Cardiac septum (tissue), 1 donor: ENCODE results near the gene ZNF407. TPM values are rescaled to one million over a fixed set of nuclear protein-coding genes. Genes with fewer than 3 reads are reported as not detected.
"Not testable (repeated sequence)": the region's sequence is repeated elsewhere in the genome, so short reads cannot be mapped to it uniquely, and the experiment has no call there.

Source experiments
- DNase-seq: peaks from one replicate; pipeline ENCODE4 v3.0.0-alpha.2; 2020; ENCODE audit warnings: low spot score
- intact Hi-C: fragments of 100-400 bp; cut with DNase I; formaldehyde crosslinking; loops from one replicate; pipeline ENCODE4 v1.14.0; 2022
- total RNA-seq: library from RNA; stranded (reverse); fragmentation: NEBNext Ultra II Directional; extraction: Animal tissue kit (Norgen Biotek cat#: 25700); gene quantifications from one replicate; pipeline ENCODE4 v1.2.1, GENCODE V29; 2021
- donor health status: DM: no; HTN: no; CAD: no.

Gene ZNF407
- total RNA-seq, 1 donor from 2014 or later = 14.1 TPM

DNA sequence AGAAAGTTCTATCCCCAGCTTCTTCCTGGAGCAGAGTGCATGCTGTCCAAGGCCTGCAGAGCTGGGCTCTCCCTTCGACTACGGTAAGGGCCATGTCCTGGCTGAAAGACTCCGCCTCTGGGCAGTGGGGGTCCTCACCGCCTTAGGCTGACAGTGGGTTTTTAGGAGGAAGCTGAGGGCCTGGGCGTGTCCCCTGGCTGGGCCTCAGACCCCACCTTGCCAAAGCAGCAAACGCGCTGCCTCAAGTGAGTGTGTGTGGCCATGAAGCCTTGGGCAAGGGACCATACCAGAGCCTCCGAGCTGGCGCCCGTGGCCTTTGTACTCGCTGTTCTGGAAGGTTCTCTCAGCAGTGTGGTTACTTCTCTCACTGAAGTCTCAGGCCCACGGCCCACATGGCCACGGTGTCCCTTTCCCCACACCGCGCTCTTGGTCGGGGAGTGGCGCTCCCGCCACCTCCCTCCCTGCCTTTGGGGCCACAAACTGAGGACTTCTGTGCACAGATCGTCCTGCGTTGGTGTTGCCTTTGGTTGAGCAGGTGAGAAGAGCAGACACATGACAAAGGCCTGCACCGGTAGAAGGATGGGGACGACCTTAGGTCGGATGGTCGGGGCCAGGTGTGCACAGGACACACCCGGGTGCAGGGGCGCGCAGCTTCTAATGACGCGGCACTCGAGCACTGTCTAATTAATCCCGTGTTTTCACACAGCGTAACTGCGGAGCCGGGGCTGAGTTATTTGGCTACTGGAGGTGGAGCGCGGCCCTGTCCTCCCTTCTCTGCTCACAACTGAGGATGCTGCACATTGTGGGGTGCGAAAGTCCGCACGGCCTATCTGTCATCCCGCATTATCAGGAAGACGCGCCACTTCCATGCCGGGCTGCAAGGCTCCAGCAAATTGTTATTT, 489.7 kb downstream of the ZNF407 start:
- intact Hi-C loops = no loop called here
- DNase-seq = peak; percentile 59

DNA sequence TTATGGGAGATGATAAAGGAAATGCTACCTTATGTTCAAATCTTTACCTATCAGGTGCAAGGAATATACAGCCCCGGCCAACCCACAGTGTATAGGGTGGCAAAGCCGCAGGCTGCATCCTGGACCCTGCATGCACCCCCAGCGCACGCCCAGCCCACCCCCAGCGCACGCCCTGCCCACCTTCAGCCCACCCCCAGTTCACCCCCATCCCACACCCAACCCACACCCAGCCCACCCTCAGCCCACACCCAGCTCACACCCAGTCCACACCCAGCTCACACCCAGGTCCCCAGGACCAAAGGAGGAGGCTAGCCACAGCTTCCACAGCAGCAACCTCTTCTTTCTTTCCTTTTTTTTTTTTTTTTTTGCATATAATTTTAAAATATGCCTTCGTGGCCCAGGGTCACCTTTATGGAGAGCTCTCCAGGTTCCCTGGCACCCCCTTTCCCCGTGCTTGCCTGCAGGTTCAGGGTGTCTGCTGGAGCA, 490.4 kb downstream of the ZNF407 start:
- intact Hi-C loops = no loop called here
- no peak for DNase-seq

DNA sequence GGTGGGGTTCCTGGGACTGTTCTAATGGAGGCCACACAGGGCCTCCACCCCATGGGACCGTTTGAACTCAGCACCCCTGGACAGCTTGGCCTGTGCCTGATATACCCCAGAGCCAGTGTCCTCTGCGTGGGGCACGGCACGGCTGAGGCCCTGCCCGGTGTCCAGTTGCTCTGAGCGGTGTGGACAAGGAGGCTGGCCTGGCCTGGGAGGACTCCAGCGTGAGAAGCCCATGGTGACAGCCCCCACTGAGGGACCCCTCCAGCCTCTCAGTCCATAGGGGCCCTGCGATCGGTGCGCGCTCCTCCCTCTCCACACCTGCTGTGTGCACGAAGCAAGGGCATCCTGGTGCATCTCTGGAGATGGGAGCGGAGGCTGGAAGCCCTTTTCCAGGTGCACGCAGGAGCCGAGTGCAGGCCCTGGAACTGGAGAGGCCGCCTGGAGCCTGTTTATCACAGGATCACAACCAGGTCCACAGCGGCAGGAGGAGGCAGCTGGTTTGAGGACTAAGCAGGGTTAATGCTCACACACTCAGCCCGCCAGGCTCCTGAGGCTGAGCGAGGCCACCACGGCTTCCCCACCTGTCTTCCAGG, 491.0 kb downstream of the ZNF407 start:
- peak; percentile 62 for DNase-seq
- intact Hi-C loops = no loop called here

DNA sequence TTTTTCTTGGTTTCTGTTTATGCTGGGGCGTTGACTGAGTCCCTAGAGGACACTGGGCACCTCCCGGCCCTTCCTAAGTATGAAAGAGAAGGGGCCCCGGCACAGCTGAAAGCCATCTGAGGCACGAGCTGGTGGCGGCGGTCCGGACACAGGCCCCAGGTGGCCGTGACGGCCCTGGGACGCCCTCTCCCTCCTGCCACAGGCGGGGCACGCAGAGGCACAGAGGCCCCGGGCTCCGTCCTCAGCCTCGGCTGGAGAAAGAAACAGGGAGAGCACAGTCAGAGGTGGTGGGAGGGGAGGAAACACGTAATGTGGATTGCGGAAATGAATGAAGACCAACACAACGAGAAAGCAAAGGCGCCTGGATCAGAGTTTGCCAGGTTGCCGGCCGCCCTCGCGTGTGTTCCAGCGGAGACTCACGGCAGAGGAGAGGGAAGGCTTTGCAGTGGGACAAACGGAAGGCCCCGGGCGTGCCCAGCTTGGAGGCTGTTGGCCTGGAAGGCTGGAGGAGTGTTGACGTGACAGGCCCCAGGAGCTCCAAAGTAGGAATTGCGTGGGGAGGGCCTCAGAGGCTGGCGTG, 492.2 kb downstream of the ZNF407 start:
- DNase-seq = peak; percentile 50
- intact Hi-C loops = no loop called here

DNA sequence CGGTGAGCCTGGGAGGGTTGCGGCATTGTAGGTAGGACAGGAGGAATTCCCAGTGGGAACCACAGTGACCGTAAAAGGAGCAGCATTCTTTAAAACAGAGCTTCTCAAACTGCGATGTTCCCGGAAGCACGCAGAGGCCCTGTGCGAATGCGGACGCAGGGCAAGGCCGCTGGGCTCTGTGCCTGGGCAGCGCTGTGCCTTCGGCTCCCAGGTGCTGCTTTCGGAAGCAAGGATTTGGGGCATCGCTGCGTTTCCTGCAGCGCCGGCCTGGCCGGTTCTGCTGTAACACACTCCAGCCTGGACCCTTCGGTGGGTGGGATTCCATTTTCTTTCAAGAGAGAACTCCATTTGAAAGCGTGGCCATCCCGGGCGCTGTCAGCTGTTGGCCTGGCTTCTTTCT, 492.7 kb downstream of the ZNF407 start:
- DNase-seq = peak; percentile 68
- intact Hi-C loops = no loop called here

DNA sequence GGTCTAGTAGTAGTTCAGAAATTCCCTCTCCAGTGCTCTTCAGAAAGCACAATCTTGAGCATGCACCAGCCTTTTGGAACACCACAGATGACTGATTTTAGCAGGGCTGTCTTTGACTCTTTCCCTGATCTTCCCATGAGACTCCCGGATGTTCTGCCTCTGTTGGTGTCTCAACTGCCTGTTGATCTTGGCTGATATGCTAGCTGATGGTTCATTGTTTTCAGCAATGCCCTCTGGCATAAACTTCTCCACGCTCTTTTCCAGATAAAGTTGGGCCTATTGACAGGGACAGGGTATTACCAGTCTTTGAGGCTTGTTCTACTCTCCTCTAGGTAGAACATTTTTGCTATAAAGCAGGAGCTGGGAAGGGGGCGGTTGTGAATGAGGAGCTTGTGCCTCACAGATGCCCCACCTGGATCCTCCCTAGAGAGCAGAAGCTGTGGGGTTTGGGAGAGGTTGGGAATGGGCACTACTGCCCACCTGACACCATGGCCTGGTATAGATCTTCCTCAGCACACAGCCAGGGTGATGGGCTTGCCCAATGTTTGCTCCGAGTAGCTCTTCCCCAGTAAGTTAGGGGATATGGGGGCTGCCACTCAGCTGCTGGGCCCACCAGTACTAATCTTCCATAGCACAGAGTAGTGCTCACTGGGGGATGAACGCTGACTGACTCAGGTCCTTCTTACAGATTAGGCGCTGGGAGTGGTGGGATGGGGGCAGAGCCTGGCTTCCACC, 500.0 kb downstream of the ZNF407 start:
- no peak for DNase-seq
- intact Hi-C loops = no loop called here

DNA sequence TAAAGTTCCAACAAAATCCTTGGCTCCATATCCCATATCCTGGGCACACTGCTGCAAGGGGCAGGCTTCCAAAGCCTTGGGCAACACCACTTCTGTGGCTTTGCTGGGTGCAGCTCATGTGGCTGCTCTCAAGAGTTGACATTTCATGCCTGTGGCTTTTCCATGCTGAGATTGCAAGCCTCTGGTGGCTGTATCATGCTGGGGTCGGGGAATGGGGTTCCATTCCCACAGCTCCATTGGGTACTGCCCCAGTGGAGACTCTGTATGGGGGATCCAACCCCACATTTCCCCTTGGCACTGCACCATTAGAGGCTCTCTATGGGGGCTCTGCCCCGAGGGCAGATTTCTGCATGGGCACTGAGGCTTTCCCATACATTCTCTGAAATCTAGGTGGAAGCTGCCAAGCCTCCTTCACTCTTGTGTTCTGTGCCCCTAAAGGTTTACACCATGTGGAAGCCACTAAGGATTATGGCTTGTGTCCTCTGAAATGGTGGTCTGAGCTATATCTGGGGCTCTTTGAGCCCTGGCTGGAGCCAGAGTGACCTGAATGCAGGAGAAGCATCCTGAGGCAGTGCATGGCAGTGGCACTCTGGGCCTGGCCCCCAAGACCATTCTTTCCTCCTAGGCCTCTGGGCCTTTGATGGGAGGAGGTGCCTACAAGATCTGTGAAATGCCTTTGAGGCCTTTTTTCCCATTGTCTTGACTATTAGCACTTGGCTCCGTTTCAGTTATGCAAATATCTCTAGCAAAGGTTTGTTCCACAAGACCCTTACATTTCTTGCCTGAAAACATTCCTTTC, 503.4 kb downstream of the ZNF407 start:
- DNase-seq = no peak
- intact Hi-C loops = no loop called here

DNA sequence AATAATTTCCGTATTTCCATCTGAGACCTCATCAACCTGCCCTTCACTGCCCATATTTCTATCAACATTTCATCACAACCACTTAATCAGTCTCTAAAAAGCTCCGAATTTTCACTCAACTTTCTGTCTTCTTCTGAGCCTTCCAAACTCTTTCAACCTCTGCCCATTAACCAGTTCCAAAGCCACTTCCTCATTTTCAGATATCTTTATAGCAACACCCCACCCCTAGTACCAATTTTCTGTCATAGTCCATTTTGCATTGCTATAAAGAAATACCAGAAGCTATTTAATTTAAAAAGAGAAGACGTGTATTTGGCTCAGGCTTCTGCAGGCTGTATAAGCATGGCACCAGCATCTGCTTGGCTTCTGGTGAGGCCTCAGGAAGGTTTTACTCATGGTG, 504.2 kb downstream of the ZNF407 start:
- DNase-seq = no peak
- intact Hi-C loops = no loop called here

DNA sequence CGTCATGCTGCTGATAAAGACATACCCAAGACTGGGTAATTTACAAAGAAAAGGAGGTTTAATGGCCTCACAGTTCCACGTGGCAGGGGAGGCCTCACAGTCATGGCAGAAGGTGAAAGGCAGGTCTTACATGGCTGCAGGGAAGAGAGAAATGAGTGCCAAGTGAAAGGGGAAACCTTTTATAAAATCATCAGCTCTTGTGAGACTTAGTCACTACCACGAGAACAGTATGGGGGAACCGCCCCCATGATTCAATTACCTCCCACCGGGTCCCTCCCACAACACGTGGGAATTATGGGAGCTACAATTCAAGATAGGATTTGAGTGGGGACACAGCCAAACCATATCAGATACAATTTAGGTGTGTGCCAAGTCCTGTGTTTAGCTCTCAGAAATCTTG, 506.4 kb downstream of the ZNF407 start:
- intact Hi-C loops = not testable (repeated sequence)

DNA sequence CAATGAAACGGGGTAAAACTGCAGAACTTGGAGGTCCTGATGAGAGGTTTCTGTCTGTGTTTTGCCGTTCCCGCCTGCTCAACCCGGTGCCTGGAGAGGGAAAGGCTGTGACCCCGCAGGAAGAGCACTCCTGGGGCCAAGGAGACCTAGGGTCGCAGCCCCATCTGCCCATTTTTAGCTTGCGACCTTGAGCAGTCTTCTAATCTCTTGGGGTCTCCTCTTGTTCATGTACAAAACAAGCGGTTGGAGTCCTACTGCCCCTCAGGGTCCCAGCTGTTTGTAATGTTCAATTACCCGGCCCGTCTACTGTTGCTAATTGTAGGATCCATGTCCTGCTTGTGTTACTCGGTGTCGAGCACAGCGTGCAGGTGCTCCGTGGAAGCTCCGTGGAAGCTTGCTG, 506.8 kb downstream of the ZNF407 start:
- intact Hi-C loops = no loop called here
- no peak for DNase-seq

More for the DNA sequence above, 506.4 kb downstream of the ZNF407 start:
- DNase-seq = not testable (repeated sequence)

DNA sequence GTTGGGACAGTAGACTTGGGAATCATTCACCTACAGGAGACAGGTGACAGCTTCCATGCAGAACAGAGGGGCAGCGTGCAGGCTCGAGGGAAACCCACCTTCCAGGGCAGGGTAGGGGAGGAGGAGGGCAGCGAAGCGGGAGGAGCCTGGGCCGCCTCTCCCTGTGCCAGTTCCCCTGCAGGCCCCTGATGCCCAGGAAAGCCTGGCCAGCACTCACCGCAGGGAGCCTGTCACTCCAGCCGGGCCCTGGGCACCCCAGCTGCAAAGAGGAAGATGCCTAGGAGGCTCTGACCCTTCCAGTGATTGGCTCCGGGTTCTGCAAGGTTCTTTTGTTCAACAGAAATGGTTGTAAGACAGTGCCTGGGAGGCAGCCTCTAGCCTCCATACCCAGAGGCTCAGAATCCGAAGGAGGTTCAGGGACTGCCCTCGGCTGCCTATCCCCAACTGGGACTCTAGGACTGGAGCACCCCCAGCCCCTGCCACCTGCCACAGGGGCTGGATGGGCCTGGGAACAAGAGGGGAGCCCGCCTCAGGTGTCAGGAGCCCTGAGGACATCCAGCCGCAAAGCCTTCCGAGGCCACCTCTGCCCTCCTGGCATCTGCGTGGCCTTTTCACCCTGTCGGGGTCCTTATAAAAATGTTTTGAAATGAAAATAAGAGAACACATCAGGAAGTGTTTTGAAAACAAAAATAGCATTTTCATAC, 508.0 kb downstream of the ZNF407 start:
- no peak for DNase-seq
- intact Hi-C loops = no loop called here

DNA sequence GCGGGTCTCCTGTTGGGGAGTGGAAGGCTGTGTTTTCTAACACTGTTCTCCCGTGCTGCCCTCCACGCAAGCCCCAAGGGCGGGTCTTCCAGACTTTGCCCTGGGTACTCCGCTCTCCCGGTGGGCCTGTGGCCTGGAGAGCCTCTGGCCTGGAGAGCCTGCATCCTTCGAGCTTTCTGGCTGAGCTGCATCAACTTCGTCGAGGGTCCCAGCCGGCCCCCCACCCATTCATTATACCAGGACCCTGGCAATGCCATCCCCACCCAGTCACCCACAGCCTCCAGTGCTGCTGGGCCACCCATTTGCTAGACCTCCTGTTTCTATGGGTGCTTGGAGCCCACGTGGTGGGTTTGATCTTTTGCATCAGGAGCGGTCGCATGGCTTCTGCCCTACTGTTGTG, 509.1 kb downstream of the ZNF407 start:
- intact Hi-C loops = no loop called here
- no peak for DNase-seq

DNA sequence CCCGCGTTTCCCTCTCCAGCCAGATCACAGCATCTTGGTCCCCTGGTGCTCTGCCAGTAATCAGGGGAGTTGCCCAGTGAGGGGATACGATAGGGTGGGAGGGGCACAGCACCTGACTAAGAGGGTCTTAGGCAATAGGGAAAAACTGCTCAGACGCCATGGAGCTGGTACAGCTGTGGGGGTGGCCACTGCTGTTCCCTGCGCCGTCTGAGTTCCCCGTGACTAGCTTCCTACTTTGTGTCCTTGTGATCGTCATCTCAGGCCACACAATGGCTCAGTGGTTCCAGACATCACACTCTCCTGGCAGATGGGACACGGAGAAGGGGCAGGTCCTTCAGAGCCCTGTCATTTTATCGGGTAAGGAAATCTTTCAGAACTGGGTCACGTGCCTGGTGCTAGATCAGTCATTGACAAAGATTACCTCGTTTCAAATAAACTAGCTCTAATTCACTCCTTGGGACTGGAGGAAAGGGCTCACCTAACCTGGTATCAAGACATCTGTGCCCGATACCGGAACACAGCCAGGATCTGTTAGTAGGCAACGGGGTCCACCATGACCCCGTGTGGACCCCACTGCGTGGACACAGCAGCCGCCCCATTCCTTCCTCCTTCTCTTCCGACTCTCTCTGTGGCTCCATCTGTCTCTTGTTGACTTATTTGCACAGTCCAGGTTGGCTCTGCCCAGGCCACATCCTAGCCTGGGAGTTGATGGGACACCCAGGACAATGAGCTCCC, 509.7 kb downstream of the ZNF407 start:
- intact Hi-C loops = no loop called here
- DNase-seq = peak; percentile 43

DNA sequence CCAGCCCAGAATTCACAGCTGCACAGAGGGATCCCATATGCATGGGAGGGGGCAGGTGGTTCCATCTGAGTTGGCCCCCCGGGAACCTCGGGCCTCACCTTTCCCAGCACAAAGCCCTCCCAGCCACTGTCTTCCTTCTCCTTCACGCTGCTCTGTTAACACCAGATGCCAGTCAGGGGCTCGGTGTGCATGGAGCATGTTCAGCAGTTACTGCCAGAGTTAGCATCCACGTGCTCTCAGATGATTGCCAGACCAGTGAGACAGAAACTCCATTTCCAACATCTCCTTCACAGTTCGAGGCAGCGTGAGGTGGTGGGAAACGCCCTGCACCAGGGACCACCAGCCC, 510.2 kb downstream of the ZNF407 start:
- intact Hi-C loops = no loop called here
- DNase-seq = peak; percentile 54

DNA sequence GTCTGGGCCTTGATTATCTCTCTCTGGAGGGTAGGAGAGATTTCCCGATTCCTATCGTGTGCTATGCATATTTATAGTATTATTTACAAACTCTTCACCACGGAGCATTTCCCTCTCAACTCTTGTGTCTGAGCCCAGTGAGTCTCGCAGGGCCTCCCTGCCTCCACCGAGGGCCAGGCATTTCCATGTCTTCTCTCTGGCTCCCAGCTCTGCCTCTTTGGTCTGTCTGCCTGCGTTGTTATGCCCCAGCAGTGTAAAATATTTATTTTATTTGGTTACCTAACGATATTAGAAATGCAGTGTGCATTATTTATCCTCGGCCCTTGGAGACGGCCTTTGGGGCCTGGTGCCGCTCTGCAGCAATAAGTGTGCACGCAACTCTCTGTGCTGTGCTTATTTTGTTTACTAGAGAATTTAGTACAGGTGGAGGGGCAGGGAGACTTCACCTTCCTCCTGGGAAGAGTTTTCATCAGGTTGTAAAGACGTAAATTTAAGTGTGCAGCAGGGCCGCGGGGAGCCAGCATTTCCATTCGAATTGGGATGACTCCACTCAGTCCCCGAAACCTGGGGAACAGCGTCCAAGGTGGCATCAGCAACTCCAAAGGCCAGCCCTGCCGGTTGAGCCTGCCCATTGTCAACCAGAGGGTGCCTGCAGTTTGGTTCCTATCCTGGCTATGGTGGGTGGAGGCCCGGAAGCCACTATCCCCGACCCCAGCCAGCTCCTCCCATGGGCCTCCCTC, 511.1 kb downstream of the ZNF407 start:
- no peak for DNase-seq
- intact Hi-C loops = no loop called here

DNA sequence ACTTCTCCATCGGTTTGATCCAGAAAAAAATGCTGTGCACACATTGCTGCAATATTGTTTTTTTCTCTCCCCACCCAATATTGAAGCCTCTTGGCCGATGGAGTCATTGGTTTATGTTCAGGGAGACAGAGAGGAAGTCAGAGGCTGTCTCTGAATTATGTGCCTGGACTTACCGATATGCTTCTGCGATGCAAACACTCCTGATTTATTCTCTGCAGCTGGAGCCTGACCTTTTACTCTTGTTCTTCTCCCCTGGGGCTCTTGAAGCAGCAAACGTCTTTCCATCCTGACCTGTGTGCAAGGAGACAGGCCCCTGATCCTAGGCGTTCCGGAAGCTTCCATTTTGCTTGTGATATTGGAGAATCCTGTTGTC, 511.6 kb downstream of the ZNF407 start:
- intact Hi-C loops = no loop called here
- DNase-seq = no peak

DNA sequence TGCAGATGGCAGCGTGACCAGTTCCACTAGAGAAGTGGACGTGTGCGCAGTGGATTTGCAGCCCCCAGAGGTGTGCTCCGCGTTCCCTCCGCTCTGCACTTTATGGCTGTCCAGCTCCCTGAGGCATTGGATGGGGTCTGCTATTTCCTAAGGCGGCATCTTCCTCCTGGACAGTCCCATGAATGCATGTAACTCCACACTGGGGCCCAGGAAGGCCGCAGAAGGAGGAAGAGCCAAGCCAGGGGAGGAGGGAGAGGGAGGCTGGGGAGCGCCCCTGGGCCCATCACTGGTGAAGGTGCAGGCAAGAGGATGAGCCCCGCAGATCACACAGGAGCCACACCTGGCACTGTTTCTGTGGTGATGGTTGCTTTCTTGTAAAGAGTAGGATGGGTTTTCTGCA, 512.1 kb downstream of the ZNF407 start:
- intact Hi-C loops = no loop called here
- peak; percentile 31 for DNase-seq
